Brain microvascular endothelial cell (primary cell): ENCODE data around the gene AKAP7.
"Not testable (repeated sequence)": the region's sequence is repeated elsewhere in the genome, so short reads cannot be mapped to it uniquely, and the experiment has no call there.

Experiments
- DNase-seq: peaks from one replicate; pipeline ENCODE4 v3.0.0-alpha.2; 2020
- H3K27ac ChIP-seq: fragments of 250-450 bp; sonication (Bioruptor Pico); 2 replicates; pipeline ENCODE4 v1.5.1; 2020; ENCODE audit warnings: mild to moderate bottlenecking, moderate library complexity
- H3K27me3 ChIP-seq: fragments of 250-450 bp; sonication (Bioruptor Pico); replicated peaks from 2 replicates; pipeline ENCODE4 v1.5.1; 2020; ENCODE audit warnings: mild to moderate bottlenecking
- H3K36me3 ChIP-seq: fragments of 250-450 bp; sonication (Bioruptor Pico); replicated peaks from 2 replicates; pipeline ENCODE4 v1.5.1; 2020; ENCODE audit warnings: mild to moderate bottlenecking
- H3K4me3 ChIP-seq: 2 replicates; pipeline ENCODE4 v1.5.1; 2011; ENCODE audit warnings: low read depth, mild to moderate bottlenecking, control low read depth, low read length, moderate library complexity
- in situ Hi-C: cut with HindIII; loops from 2 replicates; pipeline ENCODE4 v1.10.0; 2017; ENCODE audit warnings: low sequenced_read_pairs, low pct_ligation_motif_present
- TF ChIP-seq, protein P1 (sequence below): IDR thresholded peaks from 2 replicates; pipeline ENCODE4 v1.5.1; 2011; ENCODE audit warnings: low read depth, mild to moderate bottlenecking, moderate library complexity, low read length, control low read depth, inconsistent platforms; ENCODE audit errors: missing control alignments

The AKAP7 gene

DNA sequence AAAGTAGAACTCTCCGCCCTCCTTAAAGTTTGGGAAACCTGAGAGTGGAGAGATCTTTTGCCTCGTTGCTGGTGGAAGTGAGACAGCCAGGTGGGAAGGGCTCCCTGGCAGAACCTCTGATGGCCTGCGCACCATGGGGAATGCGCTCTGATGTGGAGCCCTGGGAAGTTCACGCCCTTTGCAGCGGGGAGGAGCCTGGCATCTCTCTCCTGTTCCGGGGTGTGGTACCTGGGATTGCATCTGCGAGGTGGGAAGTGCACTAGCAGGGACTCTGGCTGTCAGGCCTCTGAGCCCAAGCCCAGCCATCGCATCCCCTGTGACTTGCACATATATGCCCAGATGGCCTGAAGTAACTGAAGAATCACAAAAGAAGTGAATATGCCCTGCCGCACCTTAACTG, 159.8 kb downstream of the AKAP7 start:
- in situ Hi-C loops = no loop called here
- TF ChIP-seq, protein P1, sequence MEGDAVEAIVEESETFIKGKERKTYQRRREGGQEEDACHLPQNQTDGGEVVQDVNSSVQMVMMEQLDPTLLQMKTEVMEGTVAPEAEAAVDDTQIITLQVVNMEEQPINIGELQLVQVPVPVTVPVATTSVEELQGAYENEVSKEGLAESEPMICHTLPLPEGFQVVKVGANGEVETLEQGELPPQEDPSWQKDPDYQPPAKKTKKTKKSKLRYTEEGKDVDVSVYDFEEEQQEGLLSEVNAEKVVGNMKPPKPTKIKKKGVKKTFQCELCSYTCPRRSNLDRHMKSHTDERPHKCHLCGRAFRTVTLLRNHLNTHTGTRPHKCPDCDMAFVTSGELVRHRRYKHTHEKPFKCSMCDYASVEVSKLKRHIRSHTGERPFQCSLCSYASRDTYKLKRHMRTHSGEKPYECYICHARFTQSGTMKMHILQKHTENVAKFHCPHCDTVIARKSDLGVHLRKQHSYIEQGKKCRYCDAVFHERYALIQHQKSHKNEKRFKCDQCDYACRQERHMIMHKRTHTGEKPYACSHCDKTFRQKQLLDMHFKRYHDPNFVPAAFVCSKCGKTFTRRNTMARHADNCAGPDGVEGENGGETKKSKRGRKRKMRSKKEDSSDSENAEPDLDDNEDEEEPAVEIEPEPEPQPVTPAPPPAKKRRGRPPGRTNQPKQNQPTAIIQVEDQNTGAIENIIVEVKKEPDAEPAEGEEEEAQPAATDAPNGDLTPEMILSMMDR = no peak
- Histone ChIP-seq H3K4me3 (no peak overlapping the region), H3K36me3 (no peaks in the 10 kb centered on the region), H3K27ac (no peak overlapping the region), H3K27me3 (no peaks in the 10 kb centered on the region)
- no peak for DNase-seq

- H3K27me3 ChIP-seq, in situ Hi-C loops, DNase-seq, H3K4me3 ChIP-seq, H3K27ac ChIP-seq, H3K36me3 ChIP-seq: not testable (repeated sequence)
Measured at GRCh38 chr6:131300826-131301225, 165.6 kb downstream of the AKAP7 start.

- in situ Hi-C loops = no loop called here
- Histone ChIP-seq H3K36me3 (no peaks in the 10 kb centered on the region), H3K4me3 (no peak overlapping the region), H3K27me3 (no peaks in the 10 kb centered on the region), H3K27ac (no peak overlapping the region)
- TF ChIP-seq, protein P1 = no peak
- no peak for DNase-seq
Measured at GRCh38 chr6:131303338-131303930, 168.2 kb downstream of the AKAP7 start.

- DNase-seq = no peak
- Histone ChIP-seq H3K4me3 (no peak overlapping the region), H3K27ac (no peak overlapping the region), H3K27me3 (no peaks in the 10 kb centered on the region), H3K36me3 (no peaks in the 10 kb centered on the region)
- TF ChIP-seq, protein P1 = no peak
- in situ Hi-C loops = no loop called here
Measured at GRCh38 chr6:131305037-131305850, 170.0 kb downstream of the AKAP7 start.

DNA sequence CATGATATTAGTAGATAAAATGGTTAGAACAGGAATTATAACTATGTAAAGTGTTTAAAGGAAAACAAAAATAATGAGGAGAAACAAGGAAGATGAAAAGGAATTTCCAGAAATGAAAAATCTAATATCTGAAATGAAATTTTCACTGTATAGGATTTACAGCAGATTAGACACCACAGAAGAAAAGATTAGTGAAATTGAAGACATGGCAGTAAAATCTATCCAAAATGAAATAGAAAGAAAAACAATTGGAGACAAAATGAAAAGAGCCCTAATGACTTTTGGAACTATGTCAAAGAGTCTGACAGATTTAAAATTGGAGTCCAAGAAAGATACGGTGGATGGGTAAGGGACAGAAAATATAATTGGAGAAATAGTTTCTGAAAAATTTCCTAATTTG, 174.2 kb downstream of the AKAP7 start:
- H3K4me3 ChIP-seq = no peak overlapping the region
- H3K36me3 ChIP-seq = no peaks in the 10 kb centered on the region
- H3K27ac ChIP-seq = no peak overlapping the region
- in situ Hi-C loops = no loop called here
- no peaks in the 10 kb centered on the region for H3K27me3 ChIP-seq
- DNase-seq = no peak
- TF ChIP-seq, protein P1 = no peak

- no peak overlapping the region for H3K27ac ChIP-seq
- no peaks in the 10 kb centered on the region for H3K36me3 ChIP-seq
- in situ Hi-C loops = no loop called here
Measured at GRCh38 chr6:131314838-131315237, 179.6 kb downstream of the AKAP7 start.

More at GRCh38 chr6:131314838-131315237, 179.6 kb downstream of the AKAP7 start:
- no peak for DNase-seq
- TF ChIP-seq, protein P1 = no peak
- H3K4me3 ChIP-seq = no peak overlapping the region
- no peaks in the 10 kb centered on the region for H3K27me3 ChIP-seq
